Measurements from ENCODE around the gene BNIP1. TPM values are rescaled to one million over a fixed set of nuclear protein-coding genes. Genes with fewer than 3 reads are reported as not detected.

BNIP1 gene
- polyA plus RNA-seq, 1 donor from 2014 or later, result 23.3 TPM

- Histone ChIP-seq H3K36me3 (ENCODE audit: insufficient read depth, low read length) (no peaks in the 10 kb centered on the region), H3K9me3 (ENCODE audit: low read length) (no peaks in the 10 kb centered on the region), H3K4me2 (ENCODE audit: low read length) (no peak overlapping the region)
Measured at GRCh38 chr5:173161148-173161547, 16.8 kb downstream of the BNIP1 start.

GRCh38 chr5:173163219-173163618 is 18.9 kb downstream of the BNIP1 start:
- Histone ChIP-seq H3K27ac (ENCODE audit: low read length) (no peak overlapping the region), H3K79me2 (replicated peaks; ENCODE audit: insufficient read depth, low read length) (no peaks in the 10 kb centered on the region), H3F3A (ENCODE audit: insufficient read depth, low read length, poor library complexity, severe bottlenecking) (no peaks in the 10 kb centered on the region), H3K27me3 (ENCODE audit: insufficient read depth, low read depth, low read length) (no peaks in the 10 kb centered on the region), H3K9me3 (ENCODE audit: low read length) (no peaks in the 10 kb centered on the region), H2AFZ (ENCODE audit: low read depth, low read length) (no peak overlapping the region), H3K9me2 (ENCODE audit: insufficient read depth, low read length) (no peaks in the 10 kb centered on the region), H3K36me3 (ENCODE audit: insufficient read depth, low read length) (no peaks in the 10 kb centered on the region), H4K20me1 (ENCODE audit: insufficient read depth) (no peaks in the 10 kb centered on the region), H3K4me2 (ENCODE audit: low read length) (no peak overlapping the region), H3K9ac (ENCODE audit: low read length) (no peak overlapping the region), H3K4me3 (ENCODE audit: low read length) (no peak overlapping the region)
- no peak for TF ChIP-seq REST (IDR thresholded peaks at IDR 0.05; ENCODE audit: borderline replicate concordance)
- TF ChIP-seq RAD21 (conservative IDR thresholded peaks at IDR 0.05), result no peak
- no peak for TF ChIP-seq CTCF (IDR thresholded peaks at IDR 0.05; ENCODE audit: poor library complexity, severe bottlenecking)
- TF ChIP-seq POLR2AphosphoS5 (IDR thresholded peaks at IDR 0.05), result no peak
- no peak for TF ChIP-seq EZH2 (IDR thresholded peaks at IDR 0.05; ENCODE audit: borderline replicate concordance, insufficient read depth, low read length, poor library complexity, severe bottlenecking)
- TF ChIP-seq SMC3 (conservative IDR thresholded peaks at IDR 0.05; ENCODE audit: poor library complexity), result no peak
- no peak for TF ChIP-seq TAF1 (IDR thresholded peaks at IDR 0.05; ENCODE audit: low read depth)

More at GRCh38 chr5:173161148-173161547, 16.8 kb downstream of the BNIP1 start:
- Histone ChIP-seq H3K27ac (ENCODE audit: low read length) (no peak overlapping the region), H2AFZ (ENCODE audit: low read depth, low read length) (no peak overlapping the region), H3F3A (ENCODE audit: insufficient read depth, low read length, poor library complexity, severe bottlenecking) (no peaks in the 10 kb centered on the region), H3K79me2 (replicated peaks; ENCODE audit: insufficient read depth, low read length) (no peaks in the 10 kb centered on the region), H3K27me3 (ENCODE audit: insufficient read depth, low read depth, low read length) (no peaks in the 10 kb centered on the region), H3K9me2 (ENCODE audit: insufficient read depth, low read length) (no peaks in the 10 kb centered on the region), H4K20me1 (ENCODE audit: insufficient read depth) (no peaks in the 10 kb centered on the region), H3K9ac (ENCODE audit: low read length) (no peak overlapping the region), H3K4me3 (ENCODE audit: low read length) (no peak overlapping the region)
- no peak for TF ChIP-seq EP300 (conservative IDR thresholded peaks at IDR 0.05; ENCODE audit: poor library complexity, severe bottlenecking)
- TF ChIP-seq REST (IDR thresholded peaks at IDR 0.05; ENCODE audit: borderline replicate concordance), result no peak
- TF ChIP-seq MXI1 (conservative IDR thresholded peaks at IDR 0.05; ENCODE audit: poor library complexity, severe bottlenecking), result no peak
- no peak for TF ChIP-seq EZH2 (IDR thresholded peaks at IDR 0.05; ENCODE audit: borderline replicate concordance, insufficient read depth, low read length, poor library complexity, severe bottlenecking)
- no peak for TF ChIP-seq CTCF (IDR thresholded peaks at IDR 0.05; ENCODE audit: poor library complexity, severe bottlenecking)
- TF ChIP-seq POLR2AphosphoS5 (IDR thresholded peaks at IDR 0.05), result no peak
- no peak for TF ChIP-seq SMC3 (conservative IDR thresholded peaks at IDR 0.05; ENCODE audit: poor library complexity)
- TF ChIP-seq RAD21 (conservative IDR thresholded peaks at IDR 0.05), result no peak
- TF ChIP-seq TAF1 (IDR thresholded peaks at IDR 0.05; ENCODE audit: low read depth), result no peak
